GM19372 (cell line): ENCODE data around the gene ANKAR.
"Not testable (repeated sequence)": the region's sequence is repeated elsewhere in the genome, so short reads cannot be mapped to it uniquely, and the experiment has no call there.

Source experiments
- ATAC-seq: cut with Tn5 transposase; IDR thresholded peaks from one replicate; pipeline ENCODE4 v1.9.1; 2021; ENCODE audit warnings: mild to moderate bottlenecking, low read depth, moderate library complexity; ENCODE audit not compliant: unreplicated experiment

ANKAR gene

GRCh38 chr2:189658306-189659212 is 15.9 kb upstream of the ANKAR start:
- no peak for ATAC-seq

GRCh38 chr2:189659734-189660133 is 14.7 kb upstream of the ANKAR start:
- no peak for ATAC-seq

GRCh38 chr2:189660803-189661147 is 13.7 kb upstream of the ANKAR start:
- ATAC-seq = no peak

- peak; percentile 96 for ATAC-seq
These were observed 13.1 kb upstream of the ANKAR start, which contains the start of gene ASNSD1 for GRCh38 chr2:189661148-189661956. Gene ASNSD1 (plus strand): TSS chr2:189661459. CDS start chr2:189666133, 4,674 bp downstream.

GRCh38 chr2:189661957-189662321 is 12.5 kb upstream of the ANKAR start:
- no peak for ATAC-seq

GRCh38 chr2:189662669-189663226 is 11.7 kb upstream of the ANKAR start:
- no peak for ATAC-seq

GRCh38 chr2:189663319-189663718 is 11.2 kb upstream of the ANKAR start:
- ATAC-seq = not testable (repeated sequence)

- no peak for ATAC-seq
These were observed 4.6 kb upstream of the ANKAR start for GRCh38 chr2:189669913-189670312.

GRCh38 chr2:189673661-189674373 is 653 bp upstream of the ANKAR start:
- no peak for ATAC-seq

- no peak for ATAC-seq
These were observed 2.0 kb downstream of the ANKAR start for GRCh38 chr2:189676471-189676870.

- no peak for ATAC-seq
These were observed 4.8 kb downstream of the ANKAR start for GRCh38 chr2:189679226-189679625.

- no peak for ATAC-seq
These were observed 6.7 kb downstream of the ANKAR start for GRCh38 chr2:189681203-189681602.

GRCh38 chr2:189681903-189682302 is 7.4 kb downstream of the ANKAR start:
- no peak for ATAC-seq

- ATAC-seq = no peak
These were observed 8.9 kb downstream of the ANKAR start for GRCh38 chr2:189683348-189683747.

GRCh38 chr2:189684811-189685210 is 10.3 kb downstream of the ANKAR start:
- ATAC-seq = no peak

- ATAC-seq = no peak
These were observed 11.2 kb downstream of the ANKAR start for GRCh38 chr2:189685540-189686229.

- ATAC-seq = not testable (repeated sequence)
These were observed 13.3 kb downstream of the ANKAR start for GRCh38 chr2:189687796-189688195.

- ATAC-seq = no peak
These were observed 21.8 kb downstream of the ANKAR start for GRCh38 chr2:189696223-189696622.

GRCh38 chr2:189698020-189698887 is 23.8 kb downstream of the ANKAR start:
- peak; percentile 66 for ATAC-seq
